ENCODE results near the gene PGM1. TPM values are rescaled to one million over a fixed set of nuclear protein-coding genes. Genes with fewer than 3 reads are reported as not detected.

Gene PGM1
- polyA plus RNA-seq, 3 donors = 8.2 to 39.8 (median 28.7) TPM

DNA sequence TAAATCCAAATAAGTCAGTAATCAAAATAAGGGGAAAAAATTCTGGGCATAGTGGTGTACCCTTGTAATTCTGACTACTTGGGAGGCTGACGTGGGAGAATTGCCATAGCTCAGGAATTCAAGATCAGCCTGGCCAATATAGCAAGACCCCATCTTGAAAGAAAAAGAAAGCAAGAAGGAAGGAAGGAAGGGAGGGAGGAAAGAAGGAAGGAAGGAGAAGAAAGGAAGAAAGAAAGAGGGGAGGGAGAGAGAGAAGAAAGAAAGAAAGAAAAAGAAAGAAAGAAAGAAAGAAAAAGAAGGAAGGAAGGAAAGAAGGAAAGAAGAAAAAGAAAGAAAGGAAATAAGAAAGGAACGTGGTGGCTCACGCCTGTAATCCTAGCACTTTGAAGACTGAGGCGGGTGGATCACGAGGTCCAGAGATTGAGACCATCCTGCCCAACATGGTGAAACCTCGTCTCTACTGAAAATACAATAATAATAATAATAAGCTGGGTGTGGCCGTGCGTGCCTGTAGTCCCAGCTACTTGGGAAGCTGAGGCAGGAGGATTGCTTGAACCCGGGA, 116.1 kb downstream of the PGM1 start:
- Histone ChIP-seq H3K4me2 (replicated peaks; ENCODE audit: extremely low read depth, low read length, poor library complexity, severe bottlenecking) (no peak overlapping the region), H4K20me1 (ENCODE audit: insufficient read depth, low read length) (no peaks in the 10 kb centered on the region), H3K9me3 (replicated peaks in 1 of 2; ENCODE audit: control insufficient read depth in 1 of 2, insufficient read depth in 1 of 2, low read length in 2 of 2) (no peaks in the 10 kb centered on the region), H3K79me2 (ENCODE audit: insufficient read depth, low read length) (no peaks in the 10 kb centered on the region), H3K36me3 (replicated peaks in 1 of 2; ENCODE audit: control insufficient read depth in 1 of 2, insufficient read depth in 2 of 2, low read length in 2 of 2) (no peaks in the 10 kb centered on the region), H3K4me3 (replicated peaks in 1 of 3; ENCODE audit: low read depth in 2 of 3, low read length in 3 of 3) (no peak overlapping the region), H3K4me1 (ENCODE audit: control insufficient read depth in 1 of 2, insufficient read depth in 2 of 2, low read length in 2 of 2) (no peaks in the 10 kb centered on the region), H3K9ac (ENCODE audit: insufficient read depth, low read length, poor library complexity, severe bottlenecking) (no peak overlapping the region), H2AFZ (ENCODE audit: insufficient read depth, low read depth, low read length, poor library complexity, severe bottlenecking) (no peak overlapping the region), H3K27me3 (ENCODE audit: control insufficient read depth in 2 of 2, insufficient read depth in 2 of 2, low read length in 2 of 2) (no peaks in the 10 kb centered on the region), H3K27ac (ENCODE audit: low read depth in 1 of 2, low read length in 2 of 2) (no peak overlapping the region)
- H3K27me3 Mint-ChIP-seq (ENCODE audit: low read depth in 3 of 3) = peaks cover 0 to 14% (median 5%) of the 10 kb centered on the region in 3 donors
- TF ChIP-seq, protein P1, sequence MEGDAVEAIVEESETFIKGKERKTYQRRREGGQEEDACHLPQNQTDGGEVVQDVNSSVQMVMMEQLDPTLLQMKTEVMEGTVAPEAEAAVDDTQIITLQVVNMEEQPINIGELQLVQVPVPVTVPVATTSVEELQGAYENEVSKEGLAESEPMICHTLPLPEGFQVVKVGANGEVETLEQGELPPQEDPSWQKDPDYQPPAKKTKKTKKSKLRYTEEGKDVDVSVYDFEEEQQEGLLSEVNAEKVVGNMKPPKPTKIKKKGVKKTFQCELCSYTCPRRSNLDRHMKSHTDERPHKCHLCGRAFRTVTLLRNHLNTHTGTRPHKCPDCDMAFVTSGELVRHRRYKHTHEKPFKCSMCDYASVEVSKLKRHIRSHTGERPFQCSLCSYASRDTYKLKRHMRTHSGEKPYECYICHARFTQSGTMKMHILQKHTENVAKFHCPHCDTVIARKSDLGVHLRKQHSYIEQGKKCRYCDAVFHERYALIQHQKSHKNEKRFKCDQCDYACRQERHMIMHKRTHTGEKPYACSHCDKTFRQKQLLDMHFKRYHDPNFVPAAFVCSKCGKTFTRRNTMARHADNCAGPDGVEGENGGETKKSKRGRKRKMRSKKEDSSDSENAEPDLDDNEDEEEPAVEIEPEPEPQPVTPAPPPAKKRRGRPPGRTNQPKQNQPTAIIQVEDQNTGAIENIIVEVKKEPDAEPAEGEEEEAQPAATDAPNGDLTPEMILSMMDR (IDR thresholded peaks at IDR 0.05) = no peak
- no peak overlapping the region for H3K4me3 Mint-ChIP-seq
- no peaks in the 10 kb centered on the region for H3K36me3 Mint-ChIP-seq
- intact Hi-C loops (cut with micrococcal nuclease) = no loop called here
- DNase-seq = no peak
- no peaks in the 10 kb centered on the region for H3K9me3 Mint-ChIP-seq
- H3K27ac Mint-ChIP-seq = no peak overlapping the region
- H3K4me1 Mint-ChIP-seq = no peaks in the 10 kb centered on the region
- WGBS (ENCODE audit: insufficient coverage) = no CpG with 5 or more reads among the region's 9 CpGs

Small RNAs within 50 kb of the gene (small RNA-seq; reads per million reads assigned to genes)
- not detected for gene RF02105 (ENCODE audit: insufficient read length, low read depth)
- not detected for gene RF02106 (ENCODE audit: insufficient read length, low read depth)
- gene RF02107 (ENCODE audit: insufficient read length, low read depth) = not detected
- not detected for gene RF02108 (ENCODE audit: insufficient read length, low read depth)
- not detected for gene RF02109 (ENCODE audit: insufficient read length, low read depth)
- gene RF02110 (ENCODE audit: insufficient read length, low read depth) = not detected

Other genes with a start within 250 kb of the PGM1 start
- 10 to 100 TPM in 2 of 3 donors, 1 to 10 TPM in 1; 9.3 to 24.7 (median 20.2) TPM for gene ALG6, start 225.8 kb upstream of the PGM1 start, polyA plus RNA-seq
- gene ITGB3BP, start 70.2 kb upstream of the PGM1 start, polyA plus RNA-seq = 1 to 10 TPM; 5.2 to 7.0 (median 6.6) TPM
- 1 to 10 TPM in 1 of 3 donors, under 1 TPM in 2; 0.37 to 2.2 (median 0.92) TPM for gene EFCAB7, start 69.9 kb upstream of the PGM1 start, polyA plus RNA-seq
- not detected for gene ROR1, start 180.6 kb downstream of the PGM1 start, polyA plus RNA-seq

Measured in CD14-positive monocyte (primary cell).